Endothelial cell of umbilical vein (primary cell): ENCODE data around the gene DNAJC21. TPM values are rescaled to one million over a fixed set of nuclear protein-coding genes. Genes with fewer than 3 reads are reported as not detected.

ENCODE experiments used
- BruUV-seq: library from RNA; stranded (reverse); fragments of 400-500 nt; replicated peaks from 2 replicates; lab custom pipeline; 2021; lab: Mats Ljungman, UMichigan
- CTCF ChIA-PET: fragments of 300-600, 350-600 bp; sonication (Branson Sonifier 250); formaldehyde crosslinking; loops from one replicate; lab custom pipeline; 2021; ENCODE audit warnings: antibody characterized with exemption, inconsistent platforms; lab: Charles Lee
- POLR2A ChIA-PET: fragments of 300-600, 350-600 bp; sonication (Branson Sonifier 250); formaldehyde crosslinking; loops from one replicate; lab custom pipeline; 2021; ENCODE audit warnings: antibody characterized with exemption, inconsistent platforms; lab: Charles Lee
- DNase-seq: peaks from one replicate; pipeline ENCODE4 v3.0.0-alpha.2; 2011; ENCODE audit warnings: low read depth, low spot score
- FAIRE-seq: peaks from 2 replicates; lab custom pipeline; 2011; peaks lifted over from hg19 to GRCh38; lab: Jason Lieb, UNC
- H2AFZ ChIP-seq: 2 replicates; pipeline ENCODE4 v1.6.0; 2012; ENCODE audit warnings: low read depth, low read length, control low read depth, inconsistent platforms
- H3K27ac ChIP-seq: 2 replicates; pipeline ENCODE4 v1.5.1; 2011; ENCODE audit warnings: low read depth, mild to moderate bottlenecking, control low read depth, low read length, moderate library complexity; ENCODE audit not compliant: insufficient read depth
- H3K27me3 ChIP-seq, 2 experiments: 2 replicates each; pipeline versions ENCODE4 v1.6.0 to v1.6.1; 2011; ENCODE audit warnings: low read length in 2 of 2, mixed read lengths in 1 of 2; ENCODE audit not compliant: control insufficient read depth in 2 of 2, insufficient read depth in 2 of 2
- H3K36me3 ChIP-seq, 2 experiments: 2 replicates in 1 of 2; 3 replicates in 1 of 2; pipeline ENCODE4 v1.5.1; 2011; ENCODE audit warnings: low read length in 2 of 2, mild to moderate bottlenecking in 1 of 2, moderate library complexity in 1 of 2; ENCODE audit not compliant: control insufficient read depth in 2 of 2, insufficient read depth in 2 of 2; ENCODE audit errors: extremely low read depth in 1 of 2
- H3K4me1 ChIP-seq: 3 replicates; pipeline ENCODE4 v1.5.1; 2011; ENCODE audit warnings: mild to moderate bottlenecking, low read length; ENCODE audit not compliant: control insufficient read depth, insufficient read depth; ENCODE audit errors: extremely low read depth
- H3K4me2 ChIP-seq: 2 replicates; pipeline ENCODE4 v1.6.1; 2011; ENCODE audit warnings: low read length, control low read depth, mixed read lengths; ENCODE audit not compliant: insufficient read depth
- H3K4me3 ChIP-seq, 3 experiments: fragments of 200-600 bp in 1 of 3; sonication (generic), shearing (Covaris generic) in 1 of 3; replicated peaks in 1 of 3; 2 replicates each; pipeline ENCODE4 v1.5.1; 2011 to 2016; ENCODE audit warnings: control low read depth in 3 of 3, low read length in 3 of 3, mild to moderate bottlenecking in 2 of 3, inconsistent platforms in 1 of 3, low read depth in 1 of 3, moderate library complexity in 1 of 3; ENCODE audit not compliant: insufficient read depth in 1 of 3
- H3K79me2 ChIP-seq: 2 replicates; pipeline ENCODE4 v1.6.0; 2012; ENCODE audit warnings: low read length, inconsistent platforms; ENCODE audit not compliant: control insufficient read depth, insufficient read depth
- H3K9ac ChIP-seq: replicated peaks from 2 replicates; pipeline ENCODE3; 2011; ENCODE audit warnings: low read length, control low read depth; ENCODE audit not compliant: insufficient read depth; ENCODE audit errors: extremely low read depth
- H3K9me1 ChIP-seq: replicated peaks from 3 replicates; pipeline ENCODE4 v1.6.0; 2011; ENCODE audit warnings: mild to moderate bottlenecking, low read length; ENCODE audit not compliant: control insufficient read depth, insufficient read depth; ENCODE audit errors: extremely low read depth
- H3K9me3 ChIP-seq: replicated peaks from 2 replicates; pipeline ENCODE4 v1.5.1; 2012; ENCODE audit warnings: low read length, inconsistent platforms; ENCODE audit not compliant: control insufficient read depth, insufficient read depth
- H4K20me1 ChIP-seq: replicated peaks from 2 replicates; pipeline ENCODE3; 2011; ENCODE audit warnings: mild to moderate bottlenecking, low read length; ENCODE audit not compliant: control insufficient read depth, insufficient read depth; ENCODE audit errors: extremely low read depth
- EZH2 ChIP-seq: IDR thresholded peaks from 2 replicates; pipeline ENCODE4 v1.6.1; 2012; ENCODE audit warnings: borderline replicate concordance, low read depth, mild to moderate bottlenecking, moderate library complexity, low read length, inconsistent platforms; ENCODE audit not compliant: severe bottlenecking
- FOS ChIP-seq: IDR thresholded peaks from 2 replicates; pipeline ENCODE4 v1.6.1; 2011; ENCODE audit warnings: mild to moderate bottlenecking, low read length, moderate library complexity, borderline replicate concordance; ENCODE audit not compliant: insufficient read depth
- GATA2 ChIP-seq: IDR thresholded peaks from 2 replicates; pipeline ENCODE4 v1.7.0; 2011; ENCODE audit warnings: low read depth, mild to moderate bottlenecking, moderate library complexity, mixed read lengths, low read length; ENCODE audit not compliant: insufficient read length, insufficient read depth
- JUN ChIP-seq: IDR thresholded peaks from 2 replicates; pipeline ENCODE4 v1.6.1; 2011; ENCODE audit warnings: borderline replicate concordance, low read depth; ENCODE audit not compliant: insufficient read length, insufficient read depth
- MYC ChIP-seq: IDR thresholded peaks from one replicate; pipeline ENCODE4 v1.6.1; 2011; ENCODE audit warnings: mild to moderate bottlenecking, low read depth, low read length
- POLR2A ChIP-seq: IDR thresholded peaks from 2 replicates; pipeline ENCODE4 v1.6.1; 2012; ENCODE audit warnings: low read depth, mild to moderate bottlenecking, control low read depth, low read length
- POLR2AphosphoS5 ChIP-seq: IDR thresholded peaks from 2 replicates; pipeline ENCODE4 v1.6.1; 2012; ENCODE audit warnings: low read depth, mild to moderate bottlenecking, control low read depth, low read length, moderate library complexity; ENCODE audit not compliant: insufficient read depth
- dilution Hi-C: fragments of 300-500 bp; cut with MboI; formaldehyde crosslinking; loops from one replicate; pipeline ENCODE4 v1.15.0; 2019; ENCODE audit warnings: low sequenced_read_pairs; ENCODE audit not compliant: extremely low pct_ligation_motif_present
- intact Hi-C: fragments of 100-400 bp; cut with micrococcal nuclease; formaldehyde crosslinking; loops from one replicate; pipeline ENCODE4 v1.10.0; 2022
- polyA plus RNA-seq, 4 experiments: library from polyadenylated mRNA; depleted of rRNA in 3 of 4; stranded (reverse) in 3 of 4; unstranded in 1 of 4; fragments of >200 nt; gene quantifications; 2 replicates each; pipeline versions ENCODE4 v1.2.1 to v1.2.3, GENCODE V29; 2011 to 2012; ENCODE audit warnings: missing spikeins in 1 of 4
- total RNA-seq: library from RNA; stranded (reverse); gene quantifications from 2 replicates; pipeline ENCODE4 v1.2.3, GENCODE V29; 2021
- TF ChIP-seq, protein P1 (sequence below): IDR thresholded peaks from 2 replicates; pipeline ENCODE4 v1.6.1; 2011; ENCODE audit not compliant: insufficient read depth, insufficient read length
- TF ChIP-seq, protein P2 (sequence below), 2 donors: IDR thresholded peaks; 1 replicate in 1 of 2; 2 replicates in 1 of 2; pipeline ENCODE4 v1.5.1; 2011; ENCODE audit warnings: low read length in 2 of 2, mild to moderate bottlenecking in 2 of 2, moderate library complexity in 2 of 2, control low read depth in 1 of 2, inconsistent platforms in 1 of 2, low read depth in 1 of 2; ENCODE audit not compliant: insufficient read depth in 1 of 2; ENCODE audit errors: extremely low read depth in 1 of 2

Gene DNAJC21
- total and polyA plus RNA-seq, 2 donors (not counting 3 experiments of a cell fraction or from before 2014, with no cell fraction given), result 5.3 to 39.4 TPM

- no peak overlapping the region for H2AFZ ChIP-seq
- no peak for DNase-seq
- intact Hi-C loops (no loop called here), dilution Hi-C loops (no loop called here)
- no peak overlapping the region for H3K27ac ChIP-seq
- ChIA-PET POLR2A (no interaction called here), CTCF (interaction anchor here (0.6 to 2.3 kb wide), 5 partner anchors 16 to 412 kb away, joined by 3 to 7 read pairs (median 3); partner anchors contain the start of gene DNAJC21)
- H3K4me3 ChIP-seq, result no peak overlapping the region
- H3K4me1 ChIP-seq, result no peaks in the 10 kb centered on the region
- no peaks in the 10 kb centered on the region for H3K36me3 ChIP-seq
- no peak overlapping the region for H3K4me2 ChIP-seq
- no peaks in the 10 kb centered on the region for H4K20me1 ChIP-seq
- H3K9me3 ChIP-seq, result no peaks in the 10 kb centered on the region
- no peak for FAIRE-seq
- peaks cover 0 to 8% of the 10 kb centered on the region in 2 experiments for H3K27me3 ChIP-seq
- no peak overlapping the region for H3K9ac ChIP-seq
- BruUV-seq, result no TSS peak
- no peaks in the 10 kb centered on the region for H3K79me2 ChIP-seq
- H3K9me1 ChIP-seq, result no peaks in the 10 kb centered on the region
- TF ChIP-seq FOS (no peak), MYC (no peak), GATA2 (no peak), POLR2AphosphoS5 (no peak), POLR2A (no peak), EZH2 (no peak), JUN (no peak)
- TF ChIP-seq, protein P1, sequence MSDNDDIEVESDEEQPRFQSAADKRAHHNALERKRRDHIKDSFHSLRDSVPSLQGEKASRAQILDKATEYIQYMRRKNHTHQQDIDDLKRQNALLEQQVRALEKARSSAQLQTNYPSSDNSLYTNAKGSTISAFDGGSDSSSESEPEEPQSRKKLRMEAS, result no peak
- TF ChIP-seq, protein P2, sequence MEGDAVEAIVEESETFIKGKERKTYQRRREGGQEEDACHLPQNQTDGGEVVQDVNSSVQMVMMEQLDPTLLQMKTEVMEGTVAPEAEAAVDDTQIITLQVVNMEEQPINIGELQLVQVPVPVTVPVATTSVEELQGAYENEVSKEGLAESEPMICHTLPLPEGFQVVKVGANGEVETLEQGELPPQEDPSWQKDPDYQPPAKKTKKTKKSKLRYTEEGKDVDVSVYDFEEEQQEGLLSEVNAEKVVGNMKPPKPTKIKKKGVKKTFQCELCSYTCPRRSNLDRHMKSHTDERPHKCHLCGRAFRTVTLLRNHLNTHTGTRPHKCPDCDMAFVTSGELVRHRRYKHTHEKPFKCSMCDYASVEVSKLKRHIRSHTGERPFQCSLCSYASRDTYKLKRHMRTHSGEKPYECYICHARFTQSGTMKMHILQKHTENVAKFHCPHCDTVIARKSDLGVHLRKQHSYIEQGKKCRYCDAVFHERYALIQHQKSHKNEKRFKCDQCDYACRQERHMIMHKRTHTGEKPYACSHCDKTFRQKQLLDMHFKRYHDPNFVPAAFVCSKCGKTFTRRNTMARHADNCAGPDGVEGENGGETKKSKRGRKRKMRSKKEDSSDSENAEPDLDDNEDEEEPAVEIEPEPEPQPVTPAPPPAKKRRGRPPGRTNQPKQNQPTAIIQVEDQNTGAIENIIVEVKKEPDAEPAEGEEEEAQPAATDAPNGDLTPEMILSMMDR (IDR thresholded peaks at IDR 0.05; ENCODE audit: extremely low read depth in 1 of 2, insufficient read depth in 1 of 2, low read depth in 1 of 2, low read length in 2 of 2), result no peak
Measured at GRCh38 chr5:34886392-34887119, 42.8 kb upstream of the DNAJC21 start.
